GM12891 (cell line): ENCODE data around the gene KIF25.

Experiments
- PAX5 ChIP-seq: IDR thresholded peaks from 2 replicates; pipeline ENCODE4 v1.6.1; 2011; ENCODE audit warnings: low read length, moderate library complexity, mild to moderate bottlenecking; ENCODE audit not compliant: insufficient read depth, severe bottlenecking
- POLR2A ChIP-seq: IDR thresholded peaks from 2 replicates; pipeline ENCODE4 v1.6.1; 2011; ENCODE audit warnings: low read depth, low read length, control low read depth

DNA sequence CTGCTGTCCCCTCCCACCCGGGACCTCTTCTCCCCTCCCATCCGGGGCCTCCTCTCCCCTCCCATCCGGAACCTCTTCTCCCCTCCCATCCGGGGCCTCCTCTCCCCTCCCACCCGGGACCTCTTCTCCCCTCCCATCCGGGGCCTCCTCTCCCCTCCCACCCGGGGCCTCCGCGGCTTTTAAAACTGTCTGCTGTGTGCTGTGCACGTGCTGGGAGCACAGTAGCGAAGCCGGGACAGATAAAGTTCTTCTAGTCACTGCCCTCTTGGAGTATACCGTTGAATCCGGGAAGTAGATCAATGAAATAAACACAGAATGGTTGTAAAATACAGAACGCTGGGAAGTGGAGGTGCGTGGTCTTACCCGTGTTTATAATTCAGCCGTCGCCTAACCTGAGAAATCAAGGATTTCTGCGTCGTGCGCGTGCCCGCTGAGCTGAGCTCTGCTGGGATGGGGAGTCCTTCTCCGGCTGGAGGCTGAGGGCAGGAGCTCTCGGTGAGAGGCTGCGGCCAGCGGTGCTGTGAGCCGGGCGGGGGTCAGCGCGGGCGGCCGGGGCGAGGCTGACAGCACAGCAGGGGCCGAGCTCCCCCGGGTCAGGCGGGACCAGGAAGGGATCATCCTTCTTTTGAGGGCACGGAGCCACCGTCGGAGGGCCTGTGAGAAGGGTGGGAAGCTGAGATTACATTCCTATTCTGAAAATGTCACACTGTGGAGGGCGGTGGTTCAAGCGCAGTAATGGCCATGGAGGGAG is 19.6 kb upstream of the KIF25 start:
- TF ChIP-seq POLR2A (no peak), PAX5 (no peak)
